Breast epithelium (tissue), 3 donors: ENCODE measurements around the gene GPR39.

Experiments
- POLR2A ChIP-seq: fragments of 450-650 bp; IDR thresholded peaks from one replicate; pipeline ENCODE4 v1.6.1; 2016; ENCODE audit warnings: antibody characterized with exemption, mild to moderate bottlenecking, moderate library complexity
- POLR2AphosphoS5 ChIP-seq, 3 donors: sonication (generic); formaldehyde crosslinking; IDR thresholded peaks; one replicate each; pipeline ENCODE4 v1.6.1; 2017; ENCODE audit warnings: antibody characterized with exemption in 3 of 3
- TF ChIP-seq, protein P1 (sequence below), 3 donors: fragments of 450-650 bp; IDR thresholded peaks; one replicate each; pipeline ENCODE4 v1.5.1; 2016 to 2017; ENCODE audit warnings: antibody characterized with exemption in 3 of 3, mild to moderate bottlenecking in 3 of 3, moderate library complexity in 3 of 3

DNA sequence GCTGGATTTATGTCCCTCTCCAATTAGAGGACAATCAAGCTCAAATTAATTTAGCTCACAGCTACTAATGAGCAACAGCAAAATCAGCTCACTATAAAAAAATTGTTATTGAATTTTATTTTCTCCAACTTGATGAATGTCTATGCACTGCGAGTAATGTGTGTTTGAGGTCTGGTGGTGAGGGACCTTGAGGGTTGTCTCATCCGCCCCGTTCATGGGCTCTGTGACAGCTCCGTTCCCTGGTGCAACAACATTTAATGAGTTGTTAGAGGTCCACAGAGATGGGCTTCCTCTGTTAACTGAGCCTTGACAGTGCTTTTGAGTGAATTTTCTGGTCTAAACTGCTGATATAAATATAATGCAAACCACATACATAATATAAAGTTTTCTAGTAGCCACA is 101.7 kb downstream of the GPR39 start:
- TF ChIP-seq, protein P1, sequence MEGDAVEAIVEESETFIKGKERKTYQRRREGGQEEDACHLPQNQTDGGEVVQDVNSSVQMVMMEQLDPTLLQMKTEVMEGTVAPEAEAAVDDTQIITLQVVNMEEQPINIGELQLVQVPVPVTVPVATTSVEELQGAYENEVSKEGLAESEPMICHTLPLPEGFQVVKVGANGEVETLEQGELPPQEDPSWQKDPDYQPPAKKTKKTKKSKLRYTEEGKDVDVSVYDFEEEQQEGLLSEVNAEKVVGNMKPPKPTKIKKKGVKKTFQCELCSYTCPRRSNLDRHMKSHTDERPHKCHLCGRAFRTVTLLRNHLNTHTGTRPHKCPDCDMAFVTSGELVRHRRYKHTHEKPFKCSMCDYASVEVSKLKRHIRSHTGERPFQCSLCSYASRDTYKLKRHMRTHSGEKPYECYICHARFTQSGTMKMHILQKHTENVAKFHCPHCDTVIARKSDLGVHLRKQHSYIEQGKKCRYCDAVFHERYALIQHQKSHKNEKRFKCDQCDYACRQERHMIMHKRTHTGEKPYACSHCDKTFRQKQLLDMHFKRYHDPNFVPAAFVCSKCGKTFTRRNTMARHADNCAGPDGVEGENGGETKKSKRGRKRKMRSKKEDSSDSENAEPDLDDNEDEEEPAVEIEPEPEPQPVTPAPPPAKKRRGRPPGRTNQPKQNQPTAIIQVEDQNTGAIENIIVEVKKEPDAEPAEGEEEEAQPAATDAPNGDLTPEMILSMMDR (IDR thresholded peaks at IDR 0.05), result no peak
- TF ChIP-seq POLR2A, result no peak
- no peak for TF ChIP-seq POLR2AphosphoS5 (IDR thresholded peaks at IDR 0.05)
